GM12878 (cell line): ENCODE measurements around the gene SLC38A3. TPM values are rescaled to one million over a fixed set of nuclear protein-coding genes. Genes with fewer than 3 reads are reported as not detected.

Experiments used
- ATAC-seq: fragments of 200-7000 bp; cut with Tn5 transposase; 3 replicates; pipeline ENCODE4 v1.9.1; 2020; ENCODE audit warnings: mild to moderate bottlenecking, moderate library complexity
- BruUV-seq: library from RNA; stranded (reverse); fragments of 400-500 nt; replicated peaks from 2 replicates; lab custom pipeline; 2021; lab: Mats Ljungman, UMichigan
- CTCF ChIA-PET: fragments of 300-600 bp; sonication (Branson Sonifier 250); formaldehyde crosslinking; extraction: SDS; loops from one replicate; lab custom pipeline; 2021; ENCODE audit warnings: inconsistent platforms; lab: Yijun Ruan, JAX
- POLR2A ChIA-PET: fragments of 350-600 bp; formaldehyde crosslinking; extraction: SDS; loops from one replicate; lab custom pipeline; 2021; ENCODE audit warnings: inconsistent platforms; lab: Charles Lee
- RAD21 ChIA-PET: fragments of 300-600 bp; sonication (Branson Sonifier 250); formaldehyde crosslinking; loops from one replicate; lab custom pipeline; 2023; ENCODE audit warnings: antibody characterized with exemption; ENCODE audit not compliant: unreplicated experiment; lab: Charles Lee
- SMC1A ChIA-PET: fragments of 300-600 bp; sonication (Branson Sonifier 250); formaldehyde crosslinking; loops from one replicate; lab custom pipeline; 2023; ENCODE audit not compliant: unreplicated experiment, uncharacterized antibody; lab: Charles Lee
- DNase-seq: peaks from one replicate; pipeline ENCODE4 v3.0.0-alpha.2; 2011; ENCODE audit warnings: low read depth, low spot score
- FAIRE-seq: peaks from 3 replicates; lab custom pipeline; 2011; peaks lifted over from hg19 to GRCh38; lab: Jason Lieb, UNC
- H2AFZ ChIP-seq: 2 replicates; pipeline ENCODE4 v1.6.0; 2011; ENCODE audit warnings: low read depth, low read length, control low read depth; ENCODE audit not compliant: control insufficient read depth
- H3K27ac ChIP-seq: 2 replicates; pipeline ENCODE4 v1.5.1; 2011; ENCODE audit warnings: control low read depth; ENCODE audit not compliant: control insufficient read depth, insufficient read depth
- H3K27me3 ChIP-seq, 2 experiments: replicated peaks in 1 of 2; 2 replicates each; pipeline versions ENCODE4 v1.6.0 to v1.6.1; 2011; ENCODE audit warnings: low read length in 1 of 2; ENCODE audit not compliant: control insufficient read depth in 2 of 2, insufficient read depth in 2 of 2
- H3K36me3 ChIP-seq, 2 experiments: 2 replicates each; pipeline ENCODE4 v1.5.1; 2011; ENCODE audit warnings: low read length in 1 of 2; ENCODE audit not compliant: control insufficient read depth in 2 of 2, insufficient read depth in 2 of 2
- H3K4me1 ChIP-seq: 2 replicates; pipeline ENCODE4 v1.6.1; 2011; ENCODE audit warnings: mild to moderate bottlenecking, low read length, moderate library complexity, mixed read lengths; ENCODE audit not compliant: control insufficient read depth, insufficient read depth
- H3K4me2 ChIP-seq: 2 replicates; pipeline ENCODE4 v1.6.0; 2011; ENCODE audit warnings: control low read depth; ENCODE audit not compliant: control insufficient read depth, insufficient read depth
- H3K4me3 ChIP-seq: fragments of 200-600 bp; sonication (generic); 2 replicates; pipeline ENCODE4 v1.5.1; 2016
- H3K79me2 ChIP-seq: 2 replicates; pipeline ENCODE4 v1.6.0; 2011; ENCODE audit warnings: low read length; ENCODE audit not compliant: control insufficient read depth, insufficient read depth
- H3K9ac ChIP-seq: 2 replicates; pipeline ENCODE4 v1.8.0; 2011; ENCODE audit warnings: low read length, control low read depth, mixed read lengths; ENCODE audit not compliant: control insufficient read depth, insufficient read depth
- H3K9me3 ChIP-seq: replicated peaks from 3 replicates; pipeline ENCODE4 v1.5.1; 2011; ENCODE audit warnings: mild to moderate bottlenecking, low read length; ENCODE audit not compliant: control insufficient read depth, insufficient read depth
- H4K20me1 ChIP-seq: 2 replicates; pipeline ENCODE4 v1.6.0; 2011; ENCODE audit not compliant: control insufficient read depth, insufficient read depth
- ASH2L ChIP-seq: fragments of 300-600, 200-600 bp; sonication (generic); IDR thresholded peaks from 2 replicates; pipeline ENCODE4 v1.6.1; 2017; ENCODE audit warnings: low read depth, mild to moderate bottlenecking, borderline replicate concordance
- ATF7 ChIP-seq: fragments of 450-650 bp; IDR thresholded peaks from 2 replicates; pipeline ENCODE4 v1.6.1; 2016; ENCODE audit warnings: low read depth, mild to moderate bottlenecking
- BRCA1 ChIP-seq: IDR thresholded peaks from 2 replicates; pipeline ENCODE4 v1.6.1; 2011; ENCODE audit warnings: low read depth, low read length, improper control_type of control experiment
- EZH2 ChIP-seq: IDR thresholded peaks from 2 replicates; pipeline ENCODE4 v1.6.1; 2012; ENCODE audit warnings: low read depth, mild to moderate bottlenecking, control low read depth, inconsistent platforms, low read length, borderline replicate concordance; ENCODE audit not compliant: control insufficient read depth
- GABPA ChIP-seq: IDR thresholded peaks from 2 replicates; pipeline ENCODE4 v1.6.1; 2014; ENCODE audit warnings: antibody characterized with exemption, low read depth, mild to moderate bottlenecking, inconsistent platforms
- YBX1 ChIP-seq: fragments of 450-650 bp; IDR thresholded peaks from 2 replicates; pipeline ENCODE4 v1.6.1; 2016; ENCODE audit warnings: antibody characterized with exemption
- ZNF217 ChIP-seq: fragments of 450-650 bp; IDR thresholded peaks from 2 replicates; pipeline ENCODE4 v1.6.1; 2017; ENCODE audit warnings: antibody characterized with exemption, mild to moderate bottlenecking
- WGBS: methylation state at CpG from one replicate; pipeline ENCODE4 v1.1.6; 2016; ENCODE audit warnings: low lambda C conversion rate; ENCODE audit not compliant: insufficient replicate concordance, insufficient coverage; ENCODE audit errors: missing lambda C conversion rate; 5-methylcytosine and 5-hydroxymethylcytosine counted together
- in situ Hi-C: fragments of 300-500 bp; cut with MboI; formaldehyde crosslinking; loops from 9 replicates; pipeline ENCODE4 v1.14.3; 2018; ENCODE audit warnings: mixed read lengths
- intact Hi-C: fragments of 100-400 bp; cut with micrococcal nuclease; formaldehyde crosslinking; loops from one replicate; pipeline ENCODE4 v1.14.2; 2022; ENCODE audit not compliant: unreplicated experiment
- polyA plus RNA-seq, 11 experiments: library from polyadenylated mRNA; depleted of rRNA in 4 of 11; unstranded in 6 of 11; stranded (reverse) in 5 of 11; fragments of >200 nt; fragmentation: Nextera tagmentation in 4 of 11; fragmentation: Illumina TruSeq in 1 of 11; extraction: Ambion mirVana in 4 of 11; extraction: Trizol in 1 of 11; gene quantifications; 1 replicate in 1 of 11; 2 replicates in 10 of 11; pipeline versions ENCODE4 v1.2.1 to v1.2.3, GENCODE V29; 2011 to 2016; ENCODE audit warnings: inconsistent platforms in 2 of 11, missing spikeins in 2 of 11, low read depth in 1 of 11
- total RNA-seq, 4 experiments: library from RNA; depleted of rRNA in 3 of 4; stranded (reverse); fragments of >200 nt in 3 of 4; fragmentation: Illumina TruSeq in 1 of 4; extraction: Trizol in 1 of 4; gene quantifications; 2 replicates each; pipeline versions ENCODE4 v1.2.1 to v1.2.3, GENCODE V29; 2013 to 2021
- TF ChIP-seq, protein P1 (sequence below): IDR thresholded peaks from 2 replicates; pipeline ENCODE4 v1.6.1; 2012; ENCODE audit warnings: improper control_type of control experiment, low read depth, low read length; ENCODE audit not compliant: insufficient replicate concordance
- TF ChIP-seq, protein P2 (sequence below): IDR thresholded peaks from 2 replicates; pipeline ENCODE4 v1.6.1; 2012; ENCODE audit warnings: low read depth, low read length, improper control_type of control experiment
- TF ChIP-seq, protein P3 (sequence below): IDR thresholded peaks from 2 replicates; pipeline ENCODE4 v1.6.1; 2011; ENCODE audit warnings: mild to moderate bottlenecking, low read depth, low read length, moderate library complexity; ENCODE audit not compliant: insufficient replicate concordance

The SLC38A3 gene
- total and polyA plus RNA-seq, 10 of the 15 experiments (the other 5 are each of a cell fraction or from before 2014, with no cell fraction given): 0.14 TPM; not detected in 9

DNA sequence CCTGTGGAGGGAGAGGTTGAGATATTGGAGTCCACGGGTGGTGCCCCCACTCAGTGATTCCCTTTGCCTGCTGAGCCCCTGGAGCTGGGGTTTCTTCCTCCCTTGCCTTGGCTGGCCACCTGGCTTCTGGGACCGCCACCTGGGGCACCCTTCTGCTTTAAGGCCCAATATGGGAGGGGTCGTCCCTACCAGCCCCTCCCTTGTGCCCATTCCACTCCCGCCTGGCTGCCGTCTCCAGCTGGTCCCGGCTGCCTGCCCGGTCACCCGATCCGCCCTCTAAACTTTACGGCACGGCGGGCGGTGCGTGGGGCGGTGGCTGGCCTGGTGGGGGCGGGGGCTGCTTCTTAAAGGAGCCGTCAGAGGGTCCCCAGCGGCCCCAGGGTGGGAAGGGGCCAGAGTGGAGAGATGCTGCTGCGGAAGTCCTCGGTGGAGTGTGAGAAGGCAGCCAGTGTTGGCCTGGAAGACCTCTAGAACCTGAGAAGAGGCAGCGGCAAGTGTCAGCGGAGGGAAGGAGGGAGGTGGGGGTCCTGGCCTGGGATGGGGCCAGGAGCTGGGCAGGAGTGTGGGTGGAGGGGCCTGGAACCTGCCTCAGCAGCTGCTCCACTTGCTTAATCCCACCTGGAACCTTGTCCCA, 62.3 kb downstream of the SLC38A3 start:
- Histone ChIP-seq H4K20me1 (no peaks in the 10 kb centered on the region), H3K4me3 (no peak overlapping the region), H3K4me1 (no peaks in the 10 kb centered on the region), H3K36me3 (no peaks in the 10 kb centered on the region), H3K79me2 (no peaks in the 10 kb centered on the region), H3K9ac (no peak overlapping the region), H3K27me3 (peaks cover 0 to 4% of the 10 kb centered on the region in 2 experiments; a peak in 1 of 4 replicates), H2AFZ (no peak overlapping the region), H3K27ac (no peak overlapping the region), H3K4me2 (no peak overlapping the region), H3K9me3 (no peaks in the 10 kb centered on the region)
- intact Hi-C loops (no loop called here), in situ Hi-C loops (no loop called here)
- ChIA-PET RAD21 (interaction anchor here (1.4 kb wide), 1 partner anchor 21 kb away, joined by 3 read pairs; no protein-coding TSS in a partner anchor), CTCF (interaction anchor here (1.0 to 1.9 kb wide), 3 partner anchors 19 to 41 kb away, joined by 3 to 6 read pairs (median 6); no protein-coding TSS in a partner anchor), SMC1A (no interaction called here), POLR2A (no interaction called here)
- FAIRE-seq (no peak), ATAC-seq (no peak), DNase-seq (no peak)
- no peak for TF ChIP-seq GABPA
- TF ChIP-seq YBX1: no peak
- TF ChIP-seq ASH2L: no peak
- TF ChIP-seq ZNF217: no peak
- TF ChIP-seq BRCA1: no peak
- no peak for TF ChIP-seq EZH2
- no peak for TF ChIP-seq ATF7
- TF ChIP-seq, protein P1, sequence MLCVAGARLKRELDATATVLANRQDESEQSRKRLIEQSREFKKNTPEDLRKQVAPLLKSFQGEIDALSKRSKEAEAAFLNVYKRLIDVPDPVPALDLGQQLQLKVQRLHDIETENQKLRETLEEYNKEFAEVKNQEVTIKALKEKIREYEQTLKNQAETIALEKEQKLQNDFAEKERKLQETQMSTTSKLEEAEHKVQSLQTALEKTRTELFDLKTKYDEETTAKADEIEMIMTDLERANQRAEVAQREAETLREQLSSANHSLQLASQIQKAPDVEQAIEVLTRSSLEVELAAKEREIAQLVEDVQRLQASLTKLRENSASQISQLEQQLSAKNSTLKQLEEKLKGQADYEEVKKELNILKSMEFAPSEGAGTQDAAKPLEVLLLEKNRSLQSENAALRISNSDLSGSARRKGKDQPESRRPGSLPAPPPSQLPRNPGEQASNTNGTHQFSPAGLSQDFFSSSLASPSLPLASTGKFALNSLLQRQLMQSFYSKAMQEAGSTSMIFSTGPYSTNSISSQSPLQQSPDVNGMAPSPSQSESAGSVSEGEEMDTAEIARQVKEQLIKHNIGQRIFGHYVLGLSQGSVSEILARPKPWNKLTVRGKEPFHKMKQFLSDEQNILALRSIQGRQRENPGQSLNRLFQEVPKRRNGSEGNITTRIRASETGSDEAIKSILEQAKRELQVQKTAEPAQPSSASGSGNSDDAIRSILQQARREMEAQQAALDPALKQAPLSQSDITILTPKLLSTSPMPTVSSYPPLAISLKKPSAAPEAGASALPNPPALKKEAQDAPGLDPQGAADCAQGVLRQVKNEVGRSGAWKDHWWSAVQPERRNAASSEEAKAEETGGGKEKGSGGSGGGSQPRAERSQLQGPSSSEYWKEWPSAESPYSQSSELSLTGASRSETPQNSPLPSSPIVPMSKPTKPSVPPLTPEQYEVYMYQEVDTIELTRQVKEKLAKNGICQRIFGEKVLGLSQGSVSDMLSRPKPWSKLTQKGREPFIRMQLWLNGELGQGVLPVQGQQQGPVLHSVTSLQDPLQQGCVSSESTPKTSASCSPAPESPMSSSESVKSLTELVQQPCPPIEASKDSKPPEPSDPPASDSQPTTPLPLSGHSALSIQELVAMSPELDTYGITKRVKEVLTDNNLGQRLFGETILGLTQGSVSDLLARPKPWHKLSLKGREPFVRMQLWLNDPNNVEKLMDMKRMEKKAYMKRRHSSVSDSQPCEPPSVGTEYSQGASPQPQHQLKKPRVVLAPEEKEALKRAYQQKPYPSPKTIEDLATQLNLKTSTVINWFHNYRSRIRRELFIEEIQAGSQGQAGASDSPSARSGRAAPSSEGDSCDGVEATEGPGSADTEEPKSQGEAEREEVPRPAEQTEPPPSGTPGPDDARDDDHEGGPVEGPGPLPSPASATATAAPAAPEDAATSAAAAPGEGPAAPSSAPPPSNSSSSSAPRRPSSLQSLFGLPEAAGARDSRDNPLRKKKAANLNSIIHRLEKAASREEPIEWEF: no peak
- TF ChIP-seq, protein P2, sequence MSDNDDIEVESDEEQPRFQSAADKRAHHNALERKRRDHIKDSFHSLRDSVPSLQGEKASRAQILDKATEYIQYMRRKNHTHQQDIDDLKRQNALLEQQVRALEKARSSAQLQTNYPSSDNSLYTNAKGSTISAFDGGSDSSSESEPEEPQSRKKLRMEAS: no peak
- TF ChIP-seq, protein P3, sequence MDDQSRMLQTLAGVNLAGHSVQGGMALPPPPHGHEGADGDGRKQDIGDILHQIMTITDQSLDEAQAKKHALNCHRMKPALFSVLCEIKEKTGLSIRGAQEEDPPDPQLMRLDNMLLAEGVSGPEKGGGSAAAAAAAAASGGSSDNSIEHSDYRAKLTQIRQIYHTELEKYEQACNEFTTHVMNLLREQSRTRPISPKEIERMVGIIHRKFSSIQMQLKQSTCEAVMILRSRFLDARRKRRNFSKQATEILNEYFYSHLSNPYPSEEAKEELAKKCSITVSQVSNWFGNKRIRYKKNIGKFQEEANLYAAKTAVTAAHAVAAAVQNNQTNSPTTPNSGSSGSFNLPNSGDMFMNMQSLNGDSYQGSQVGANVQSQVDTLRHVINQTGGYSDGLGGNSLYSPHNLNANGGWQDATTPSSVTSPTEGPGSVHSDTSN: no peak
- 11% methylated on average over 21 of the region's 22 CpGs for WGBS
- BruUV-seq: no TSS peak
